ENCODE data around the gene THBS1. TPM values are rescaled to one million over a fixed set of nuclear protein-coding genes. Genes with fewer than 3 reads are reported as not detected.

THBS1 gene
- total and polyA plus RNA-seq, 2 donors, result 9.0 to 26.2 TPM

DNA sequence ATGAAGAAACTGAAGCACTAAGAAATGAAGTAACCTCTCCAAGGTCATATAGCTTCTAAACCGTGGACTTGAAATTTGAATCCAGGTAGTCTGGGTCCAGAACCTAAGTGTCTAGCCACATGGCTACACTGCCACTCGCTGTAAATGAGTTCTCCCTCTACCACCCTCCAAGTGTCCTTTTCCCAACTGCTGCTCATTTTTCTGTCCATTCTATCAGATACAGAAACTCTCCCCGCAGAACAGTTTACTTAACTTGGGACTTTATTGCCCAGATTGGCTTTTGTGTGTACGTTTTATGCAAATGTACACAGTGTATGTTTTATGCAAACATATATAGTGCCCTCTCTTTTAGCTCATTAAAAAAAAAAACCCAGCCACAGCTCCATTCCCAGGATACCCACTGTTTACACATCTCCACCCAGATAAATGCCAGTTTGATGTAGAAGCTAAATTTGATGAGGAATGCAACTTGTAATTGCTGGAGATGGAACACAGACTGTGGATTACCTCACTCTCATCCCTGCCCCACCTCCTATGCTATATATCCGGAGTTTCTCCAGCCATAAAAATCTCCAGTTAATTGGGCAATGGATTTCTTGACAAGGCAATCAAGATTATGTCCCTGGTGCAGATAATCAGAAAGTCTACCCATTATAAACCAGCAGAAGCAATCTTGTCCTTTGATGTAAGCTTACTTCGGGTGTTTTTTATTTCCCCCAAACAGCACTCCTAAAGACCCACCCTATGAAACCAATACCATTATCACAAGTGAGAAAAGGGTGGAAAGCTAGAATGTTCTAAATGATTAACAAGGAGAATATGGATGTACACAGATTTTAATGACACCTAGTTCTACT is 42.0 kb downstream of the THBS1 start:
- Histone ChIP-seq H3K36me3 (ENCODE audit: control insufficient read depth in 2 of 2, insufficient read depth in 2 of 2, low read length in 1 of 2) (no peaks in the 10 kb centered on the region), H3K4me1 (ENCODE audit: control insufficient read depth in 2 of 2, insufficient read depth in 2 of 2, low read length in 2 of 2) (peaks cover 3 to 8% of the 10 kb centered on the region in 2 donors), H3K27me3 (ENCODE audit: control insufficient read depth in 2 of 2, insufficient read depth in 1 of 2, low read length in 1 of 2) (no peaks in the 10 kb centered on the region), H3K4me3 (ENCODE audit: low read length in 2 of 2) (no peak overlapping the region), H3K9me3 (ENCODE audit: control insufficient read depth in 2 of 2, insufficient read depth in 1 of 2, low read length in 1 of 2) (no peaks in the 10 kb centered on the region), H3K27ac (ENCODE audit: low read depth in 1 of 2, low read length in 1 of 2) (no peak overlapping the region)
- DNase-seq (ENCODE audit: low read depth in 6 of 9, low spot score in 9 of 9), result no peak
- 94% methylated on average over 6 of the region's 6 CpGs for WGBS

DNA sequence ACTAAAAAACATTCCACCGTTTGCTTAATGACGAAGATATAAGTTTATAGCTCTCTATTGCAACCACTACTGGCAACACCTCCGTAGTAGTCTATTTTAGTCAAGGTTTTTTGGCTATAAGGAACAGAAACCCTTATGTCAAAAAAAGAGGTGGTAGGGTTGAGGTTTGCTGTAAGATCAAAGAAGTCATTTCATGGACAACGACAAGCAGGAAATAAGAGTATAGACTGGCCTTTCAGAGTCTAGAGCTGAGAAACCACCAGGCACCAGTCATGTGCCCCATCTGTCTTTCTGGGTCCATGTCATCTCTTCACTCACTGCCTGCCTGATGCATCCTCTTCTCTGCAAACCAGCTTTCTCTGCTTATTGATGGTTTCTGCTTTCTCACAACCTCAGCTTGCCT is 42.7 kb downstream of the THBS1 start:
- H3K36me3 ChIP-seq (ENCODE audit: control insufficient read depth in 2 of 2, insufficient read depth in 2 of 2, low read length in 1 of 2), result no peaks in the 10 kb centered on the region
- DNase-seq (ENCODE audit: low read depth in 6 of 9, low spot score in 9 of 9), result peak in 2 of 9 donors; percentile 18 to 42
- peaks cover 3 to 15% of the 10 kb centered on the region in 2 donors for H3K4me1 ChIP-seq (ENCODE audit: control insufficient read depth in 2 of 2, insufficient read depth in 2 of 2, low read length in 2 of 2)
- no peaks in the 10 kb centered on the region for H3K27me3 ChIP-seq (ENCODE audit: control insufficient read depth in 2 of 2, insufficient read depth in 1 of 2, low read length in 1 of 2)
- no peak overlapping the region for H3K4me3 ChIP-seq (ENCODE audit: low read length in 2 of 2)
- no peak overlapping the region for H3K27ac ChIP-seq (ENCODE audit: low read depth in 1 of 2, low read length in 1 of 2)
- no peaks in the 10 kb centered on the region for H3K9me3 ChIP-seq (ENCODE audit: control insufficient read depth in 2 of 2, insufficient read depth in 1 of 2, low read length in 1 of 2)
- 33% methylated on average over 4 of the region's 4 CpGs for WGBS

DNA sequence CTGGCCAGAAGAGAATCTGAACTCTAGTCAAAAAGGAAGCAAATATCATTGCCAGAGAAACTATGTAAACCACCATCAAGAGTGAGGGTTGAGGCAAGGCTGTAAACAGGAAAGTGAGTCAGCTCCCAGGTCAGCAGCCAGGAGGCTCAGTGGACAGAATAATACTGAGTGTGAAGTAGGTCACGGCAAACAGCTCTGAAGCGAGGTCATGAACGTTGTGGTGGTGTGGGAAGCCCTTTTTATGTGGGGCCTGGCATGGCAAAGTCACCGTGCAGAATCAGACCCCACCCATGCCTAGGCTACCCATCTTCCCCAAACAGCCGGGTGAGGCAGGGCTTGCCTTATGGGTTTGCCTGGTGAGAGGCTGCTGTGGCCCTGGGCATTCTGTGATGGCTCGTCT is 43.9 kb downstream of the THBS1 start:
- peak in 2 of 9 donors; percentile 13 to 18 for DNase-seq (ENCODE audit: low read depth in 6 of 9, low spot score in 9 of 9)
- H3K27ac ChIP-seq (ENCODE audit: low read depth in 1 of 2, low read length in 1 of 2), result no peak overlapping the region

DNA sequence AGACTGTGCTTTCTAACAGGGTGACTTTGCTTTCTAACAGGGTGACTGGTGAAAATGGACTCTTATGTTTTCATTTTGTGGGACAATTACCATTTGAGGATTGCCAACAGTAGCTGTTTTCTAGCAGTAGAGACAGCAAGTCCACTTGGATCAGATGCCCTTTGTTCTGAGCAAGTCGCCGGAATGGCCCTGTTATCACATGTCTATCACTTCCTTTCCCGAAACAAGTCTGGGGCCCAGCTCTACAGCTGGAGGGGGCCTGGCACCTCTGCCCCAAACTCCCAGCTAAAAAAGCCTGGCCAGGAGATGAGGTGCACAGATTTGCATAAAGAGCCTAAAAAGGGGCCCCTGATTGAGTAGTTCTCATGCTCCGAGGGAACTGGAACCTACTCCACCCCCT is 44.6 kb downstream of the THBS1 start:
- DNase-seq (ENCODE audit: low read depth in 6 of 9, low spot score in 9 of 9), result no peak
- no peak overlapping the region for H3K4me3 ChIP-seq (ENCODE audit: low read length in 2 of 2)
- no peaks in the 10 kb centered on the region for H3K27me3 ChIP-seq (ENCODE audit: control insufficient read depth in 2 of 2, insufficient read depth in 1 of 2, low read length in 1 of 2)
- H3K27ac ChIP-seq (ENCODE audit: low read depth in 1 of 2, low read length in 1 of 2), result no peak overlapping the region
- H3K4me1 ChIP-seq (ENCODE audit: control insufficient read depth in 2 of 2, insufficient read depth in 2 of 2, low read length in 2 of 2), result peaks cover 3 to 27% of the 10 kb centered on the region in 2 donors
- H3K9me3 ChIP-seq (ENCODE audit: control insufficient read depth in 2 of 2, insufficient read depth in 1 of 2, low read length in 1 of 2), result no peaks in the 10 kb centered on the region
- 96% methylated on average over 4 of the region's 4 CpGs for WGBS
- no peaks in the 10 kb centered on the region for H3K36me3 ChIP-seq (ENCODE audit: control insufficient read depth in 2 of 2, insufficient read depth in 2 of 2, low read length in 1 of 2)

More for the DNA sequence above, 43.9 kb downstream of the THBS1 start:
- H3K4me1 ChIP-seq (ENCODE audit: control insufficient read depth in 2 of 2, insufficient read depth in 2 of 2, low read length in 2 of 2), result peaks cover 3 to 27% of the 10 kb centered on the region in 2 donors
- no peak overlapping the region for H3K4me3 ChIP-seq (ENCODE audit: low read length in 2 of 2)
- H3K9me3 ChIP-seq (ENCODE audit: control insufficient read depth in 2 of 2, insufficient read depth in 1 of 2, low read length in 1 of 2), result no peaks in the 10 kb centered on the region
- H3K36me3 ChIP-seq (ENCODE audit: control insufficient read depth in 2 of 2, insufficient read depth in 2 of 2, low read length in 1 of 2), result no peaks in the 10 kb centered on the region
- H3K27me3 ChIP-seq (ENCODE audit: control insufficient read depth in 2 of 2, insufficient read depth in 1 of 2, low read length in 1 of 2), result no peaks in the 10 kb centered on the region
- WGBS, result 59% methylated on average over 6 of the region's 6 CpGs

DNA sequence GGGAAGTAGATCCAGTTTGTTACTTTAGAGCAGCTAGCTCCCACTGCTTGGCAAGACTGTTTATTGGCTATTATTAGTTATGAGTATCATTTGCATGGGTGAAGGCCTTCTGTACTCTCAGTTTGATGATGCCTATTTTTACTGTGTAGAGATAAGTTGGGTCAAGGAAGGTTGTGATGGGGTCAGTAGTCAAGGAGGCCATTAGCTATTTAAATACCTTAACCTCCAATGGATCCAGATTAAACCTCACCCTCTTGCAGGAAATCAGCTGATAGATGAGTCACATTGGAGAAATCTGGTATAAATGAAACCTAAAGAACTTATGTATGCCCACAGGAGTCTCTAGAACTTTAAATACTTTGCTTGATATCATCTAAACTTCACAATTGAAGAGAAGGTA is 45.0 kb downstream of the THBS1 start:
- peaks cover 3 to 27% of the 10 kb centered on the region in 2 donors for H3K4me1 ChIP-seq (ENCODE audit: control insufficient read depth in 2 of 2, insufficient read depth in 2 of 2, low read length in 2 of 2)

DNA sequence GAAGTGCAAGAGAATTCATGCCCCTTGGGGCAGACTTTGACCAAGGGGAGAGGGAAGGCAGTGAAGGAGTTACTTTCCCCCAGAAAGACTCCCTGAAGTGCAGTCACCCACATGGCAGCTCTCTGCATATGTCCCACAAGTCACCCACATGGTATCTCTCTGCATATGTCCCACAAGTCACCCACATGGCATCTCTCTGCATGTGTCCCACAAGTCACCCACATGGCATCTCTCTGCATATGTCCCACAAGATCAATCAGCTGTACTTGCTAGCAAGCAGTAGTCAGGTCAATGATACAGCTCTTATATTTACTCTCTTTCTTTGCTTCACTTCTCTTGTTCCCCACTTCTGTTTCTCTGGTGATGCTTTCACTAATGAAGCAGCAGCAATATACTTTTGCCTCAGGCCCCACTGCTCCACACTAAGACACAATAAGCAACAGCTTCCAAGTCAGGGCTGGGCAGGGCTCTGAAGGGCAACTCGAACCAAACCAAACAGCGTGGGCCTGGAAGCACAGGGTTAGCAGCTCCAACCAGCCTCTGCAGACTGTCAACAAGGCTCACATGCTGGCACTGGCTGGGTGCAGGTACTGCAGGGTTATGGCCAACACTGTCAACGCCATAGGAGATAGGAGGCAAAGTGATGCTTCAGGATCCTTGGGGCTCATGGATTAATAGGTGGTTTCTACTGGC is 46.7 kb downstream of the THBS1 start:
- no peak overlapping the region for H3K27ac ChIP-seq (ENCODE audit: low read depth in 1 of 2, low read length in 1 of 2)
- no peaks in the 10 kb centered on the region for H3K27me3 ChIP-seq (ENCODE audit: control insufficient read depth in 2 of 2, insufficient read depth in 1 of 2, low read length in 1 of 2)
- H3K36me3 ChIP-seq (ENCODE audit: control insufficient read depth in 2 of 2, insufficient read depth in 2 of 2, low read length in 1 of 2), result no peaks in the 10 kb centered on the region
- no peak overlapping the region for H3K4me3 ChIP-seq (ENCODE audit: low read length in 2 of 2)
- no peak for DNase-seq (ENCODE audit: low read depth in 6 of 9, low spot score in 9 of 9)
- WGBS, result 97% methylated on average over 3 of the region's 3 CpGs
- peaks cover 3 to 27% of the 10 kb centered on the region in 2 donors for H3K4me1 ChIP-seq (ENCODE audit: control insufficient read depth in 2 of 2, insufficient read depth in 2 of 2, low read length in 2 of 2)
- H3K9me3 ChIP-seq (ENCODE audit: control insufficient read depth in 2 of 2, insufficient read depth in 1 of 2, low read length in 1 of 2), result no peaks in the 10 kb centered on the region

More for the DNA sequence above, 45.0 kb downstream of the THBS1 start:
- no peaks in the 10 kb centered on the region for H3K27me3 ChIP-seq (ENCODE audit: control insufficient read depth in 2 of 2, insufficient read depth in 1 of 2, low read length in 1 of 2)
- no peak overlapping the region for H3K4me3 ChIP-seq (ENCODE audit: low read length in 2 of 2)
- H3K36me3 ChIP-seq (ENCODE audit: control insufficient read depth in 2 of 2, insufficient read depth in 2 of 2, low read length in 1 of 2), result no peaks in the 10 kb centered on the region
- DNase-seq (ENCODE audit: low read depth in 6 of 9, low spot score in 9 of 9), result no peak
- no peaks in the 10 kb centered on the region for H3K9me3 ChIP-seq (ENCODE audit: control insufficient read depth in 2 of 2, insufficient read depth in 1 of 2, low read length in 1 of 2)
- H3K27ac ChIP-seq (ENCODE audit: low read depth in 1 of 2, low read length in 1 of 2), result no peak overlapping the region

- 96% methylated on average over 5 of the region's 5 CpGs for WGBS
- no peak for DNase-seq (ENCODE audit: low read depth in 6 of 9, low spot score in 9 of 9)
- H3K4me3 ChIP-seq (ENCODE audit: low read length in 2 of 2), result no peak overlapping the region
- H3K4me1 ChIP-seq (ENCODE audit: control insufficient read depth in 2 of 2, insufficient read depth in 2 of 2, low read length in 2 of 2), result peaks cover 3 to 27% of the 10 kb centered on the region in 2 donors
- no peaks in the 10 kb centered on the region for H3K36me3 ChIP-seq (ENCODE audit: control insufficient read depth in 2 of 2, insufficient read depth in 2 of 2, low read length in 1 of 2)
- no peak overlapping the region for H3K27ac ChIP-seq (ENCODE audit: low read depth in 1 of 2, low read length in 1 of 2)
- H3K9me3 ChIP-seq (ENCODE audit: control insufficient read depth in 2 of 2, insufficient read depth in 1 of 2, low read length in 1 of 2), result no peaks in the 10 kb centered on the region
- no peaks in the 10 kb centered on the region for H3K27me3 ChIP-seq (ENCODE audit: control insufficient read depth in 2 of 2, insufficient read depth in 1 of 2, low read length in 1 of 2)
These were observed 47.2 kb downstream of the THBS1 start for GRCh38 chr15:39628144-39628508.

GRCh38 chr15:39628546-39629257 is 47.8 kb downstream of the THBS1 start:
- WGBS, result 84% methylated on average over 9 of the region's 9 CpGs
- no peak overlapping the region for H3K4me3 ChIP-seq (ENCODE audit: low read length in 2 of 2)
- no peaks in the 10 kb centered on the region for H3K9me3 ChIP-seq (ENCODE audit: control insufficient read depth in 2 of 2, insufficient read depth in 1 of 2, low read length in 1 of 2)
- H3K36me3 ChIP-seq (ENCODE audit: control insufficient read depth in 2 of 2, insufficient read depth in 2 of 2, low read length in 1 of 2), result no peaks in the 10 kb centered on the region
- H3K27me3 ChIP-seq (ENCODE audit: control insufficient read depth in 2 of 2, insufficient read depth in 1 of 2, low read length in 1 of 2), result no peaks in the 10 kb centered on the region
- peaks cover under 1 to 26% of the 10 kb centered on the region in 2 donors for H3K4me1 ChIP-seq (ENCODE audit: control insufficient read depth in 2 of 2, insufficient read depth in 2 of 2, low read length in 2 of 2)
- H3K27ac ChIP-seq (ENCODE audit: low read depth in 1 of 2, low read length in 1 of 2), result peak overlapping the region in 1 of 2 donors; percentile 55
- DNase-seq (ENCODE audit: low read depth in 6 of 9, low spot score in 9 of 9), result peak in 1 of 9 donors; percentile 5

DNA sequence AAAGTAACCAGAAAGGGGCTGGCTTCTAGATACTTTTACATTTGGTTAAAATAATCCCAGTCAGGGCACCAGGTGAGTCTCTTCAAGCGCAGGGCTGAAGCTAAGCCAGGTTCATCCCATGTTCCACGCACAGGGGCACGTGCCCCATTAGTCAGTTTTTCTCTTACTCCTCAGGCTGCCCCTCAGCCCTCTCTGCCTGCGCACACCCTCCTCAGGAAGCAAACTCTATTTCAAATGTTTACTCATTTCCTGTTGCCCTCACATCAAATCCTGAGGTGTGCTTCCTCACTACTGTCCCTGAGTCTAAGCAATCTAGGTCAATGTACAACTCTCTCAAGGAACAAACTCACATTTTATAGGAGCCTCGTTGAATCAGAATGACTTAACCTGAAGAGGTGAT is 48.5 kb downstream of the THBS1 start:
- peak in 6 of 9 donors; percentile 4 to 60 (median 20) for DNase-seq (ENCODE audit: low read depth in 6 of 9, low spot score in 9 of 9)
- peak overlapping the region; percentile 42 to 55 for H3K27ac ChIP-seq (ENCODE audit: low read depth in 1 of 2, low read length in 1 of 2)
- H3K27me3 ChIP-seq (ENCODE audit: control insufficient read depth in 2 of 2, insufficient read depth in 1 of 2, low read length in 1 of 2), result no peaks in the 10 kb centered on the region
- H3K4me1 ChIP-seq (ENCODE audit: control insufficient read depth in 2 of 2, insufficient read depth in 2 of 2, low read length in 2 of 2), result peaks cover 0 to 26% of the 10 kb centered on the region in 2 donors
- WGBS, result 25% methylated on average over 5 of the region's 5 CpGs
- H3K36me3 ChIP-seq (ENCODE audit: control insufficient read depth in 2 of 2, insufficient read depth in 2 of 2, low read length in 1 of 2), result no peaks in the 10 kb centered on the region
- no peaks in the 10 kb centered on the region for H3K9me3 ChIP-seq (ENCODE audit: control insufficient read depth in 2 of 2, insufficient read depth in 1 of 2, low read length in 1 of 2)
- H3K4me3 ChIP-seq (ENCODE audit: low read length in 2 of 2), result no peak overlapping the region

Data from thymus (tissue), 11 donors.